GM18867 (cell line): ENCODE data around the gene APOL4.
"Not testable (repeated sequence)": the region's sequence is repeated elsewhere in the genome, so short reads cannot be mapped to it uniquely, and the experiment has no call there.

Experiments used
- ATAC-seq: cut with Tn5 transposase; IDR thresholded peaks from one replicate; pipeline ENCODE4 v1.9.1; 2021; ENCODE audit warnings: mild to moderate bottlenecking, moderate library complexity; ENCODE audit not compliant: unreplicated experiment

Gene APOL4, protein sequence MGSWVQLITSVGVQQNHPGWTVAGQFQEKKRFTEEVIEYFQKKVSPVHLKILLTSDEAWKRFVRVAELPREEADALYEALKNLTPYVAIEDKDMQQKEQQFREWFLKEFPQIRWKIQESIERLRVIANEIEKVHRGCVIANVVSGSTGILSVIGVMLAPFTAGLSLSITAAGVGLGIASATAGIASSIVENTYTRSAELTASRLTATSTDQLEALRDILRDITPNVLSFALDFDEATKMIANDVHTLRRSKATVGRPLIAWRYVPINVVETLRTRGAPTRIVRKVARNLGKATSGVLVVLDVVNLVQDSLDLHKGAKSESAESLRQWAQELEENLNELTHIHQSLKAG

DNA sequence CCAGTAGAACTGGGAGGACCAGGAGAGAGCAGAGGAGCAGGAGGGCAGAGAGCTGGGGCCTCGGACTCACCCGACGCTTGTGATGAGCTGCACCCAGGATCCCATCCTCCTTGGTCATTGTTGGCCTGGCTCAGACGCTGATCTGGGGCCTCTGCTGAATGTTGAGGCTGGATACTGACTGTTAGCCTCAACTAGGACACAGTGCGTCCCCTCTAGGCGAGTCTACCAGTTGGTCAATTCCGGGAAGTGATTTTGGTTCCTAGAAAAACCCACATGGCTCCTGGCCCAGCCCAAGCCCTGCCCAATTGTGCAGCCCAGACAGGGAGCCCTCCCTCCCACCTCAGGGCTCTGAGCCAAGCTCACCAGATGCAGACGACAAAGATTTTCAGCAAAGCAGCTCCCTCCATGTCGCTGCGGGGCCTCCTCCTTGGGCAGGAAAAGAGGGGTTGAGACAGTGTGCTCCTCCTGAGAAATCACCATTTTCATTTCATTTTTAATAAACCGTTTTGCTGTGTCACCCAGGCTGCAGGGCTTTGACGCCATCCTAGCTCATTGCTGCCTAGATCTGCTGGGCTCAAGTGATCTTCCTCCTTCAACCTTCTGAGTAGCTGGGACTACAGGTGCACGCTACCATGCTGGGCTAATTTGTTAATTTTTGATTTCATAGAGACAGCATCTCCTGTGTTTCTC lies at the start of gene APOL4:
Gene APOL4 (minus strand): TSS at position 180 of the 690 bp plus-strand sequence. CDS start 75 bp downstream, at position 105.
- ATAC-seq = no peak

DNA sequence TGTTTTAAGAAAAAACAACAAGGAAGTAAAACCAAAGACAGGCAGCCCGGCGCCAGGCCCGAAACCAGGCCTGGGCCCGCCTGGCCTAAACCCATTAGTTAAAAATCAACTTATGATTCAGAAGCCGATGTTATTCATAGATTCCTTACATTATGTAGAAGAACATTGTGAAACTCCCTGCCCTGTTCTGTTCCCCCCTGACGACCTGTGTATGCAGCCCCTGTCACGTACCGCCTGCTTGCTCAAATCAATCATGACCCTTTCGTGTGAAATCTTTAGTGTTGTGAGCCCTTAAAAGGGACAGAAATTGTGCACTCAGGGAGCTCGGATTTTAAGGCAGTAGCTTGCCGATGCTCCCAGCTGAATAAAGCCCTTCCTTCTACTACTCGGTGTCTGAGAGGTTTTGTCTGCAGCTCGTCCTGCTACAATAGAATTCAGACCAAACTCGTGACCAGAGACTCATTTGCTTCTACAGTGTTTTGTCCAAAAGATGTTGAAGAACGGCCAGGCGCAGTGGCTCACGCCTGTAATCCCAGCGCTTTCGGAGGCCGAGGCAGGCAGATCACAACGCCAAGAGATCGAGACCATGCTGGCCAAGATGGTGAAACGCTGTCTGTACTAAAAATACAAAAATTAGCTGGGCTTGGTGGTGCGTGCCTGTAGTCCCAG lies 48.8 kb upstream of the APOL4 start:
- ATAC-seq = not testable (repeated sequence)

DNA sequence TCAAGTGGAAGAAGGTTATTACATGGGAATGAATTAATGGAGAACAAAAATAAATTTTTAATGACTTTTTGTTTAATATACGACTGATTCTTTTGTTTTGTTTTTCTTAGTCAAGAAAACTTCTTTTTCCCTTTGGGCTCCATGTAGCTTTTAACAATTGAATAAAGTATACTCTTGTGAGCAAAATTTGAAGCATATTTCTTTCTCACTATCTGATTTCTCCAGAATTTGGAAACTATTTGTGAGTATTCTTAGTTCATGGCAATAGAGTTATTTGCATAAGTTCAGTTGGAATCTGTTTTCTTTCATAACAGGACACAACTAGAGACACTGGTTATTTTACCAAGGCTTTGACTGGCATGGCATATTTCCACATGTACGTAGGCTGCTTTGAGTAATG lies 47.6 kb upstream of the APOL4 start:
- ATAC-seq = no peak

DNA sequence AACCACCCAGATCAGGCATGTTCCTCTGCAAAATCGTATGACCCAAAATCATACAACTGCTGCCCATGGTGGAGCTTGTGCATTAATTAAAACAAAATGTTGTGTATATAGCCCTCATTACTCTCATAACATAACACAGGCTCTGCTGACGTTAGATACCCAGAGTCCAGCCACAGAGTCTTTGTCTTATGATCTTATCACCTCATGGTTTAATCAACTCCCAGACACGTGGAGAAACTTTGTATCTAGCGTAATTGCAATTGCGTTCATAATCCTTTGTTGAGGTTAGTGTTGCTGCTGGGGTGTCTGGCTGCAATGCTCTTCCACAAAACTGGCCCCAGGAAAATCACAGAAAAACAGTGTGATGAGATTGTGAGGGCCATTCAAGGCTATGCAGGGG lies 46.3 kb upstream of the APOL4 start:
- no peak for ATAC-seq

DNA sequence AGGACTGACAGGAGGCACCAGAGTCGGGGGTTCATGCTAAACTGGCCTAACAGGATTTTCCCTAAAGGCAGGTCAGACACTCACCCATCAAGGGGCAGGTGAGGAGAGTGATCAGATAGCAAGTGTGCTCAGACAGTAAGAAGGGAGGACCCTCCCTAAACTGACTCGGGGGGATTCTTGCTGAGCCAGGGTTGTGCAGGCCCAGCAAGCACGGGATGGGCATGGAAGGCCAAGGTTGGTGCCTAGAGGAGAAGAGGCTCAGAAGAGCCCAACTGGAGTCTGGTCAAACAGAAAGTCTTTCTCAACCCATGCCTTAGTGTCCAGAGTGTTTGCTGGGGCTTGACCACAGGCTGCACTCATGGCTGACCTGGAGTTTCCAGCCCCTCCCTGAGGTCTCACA lies 45.1 kb upstream of the APOL4 start:
- no peak for ATAC-seq

DNA sequence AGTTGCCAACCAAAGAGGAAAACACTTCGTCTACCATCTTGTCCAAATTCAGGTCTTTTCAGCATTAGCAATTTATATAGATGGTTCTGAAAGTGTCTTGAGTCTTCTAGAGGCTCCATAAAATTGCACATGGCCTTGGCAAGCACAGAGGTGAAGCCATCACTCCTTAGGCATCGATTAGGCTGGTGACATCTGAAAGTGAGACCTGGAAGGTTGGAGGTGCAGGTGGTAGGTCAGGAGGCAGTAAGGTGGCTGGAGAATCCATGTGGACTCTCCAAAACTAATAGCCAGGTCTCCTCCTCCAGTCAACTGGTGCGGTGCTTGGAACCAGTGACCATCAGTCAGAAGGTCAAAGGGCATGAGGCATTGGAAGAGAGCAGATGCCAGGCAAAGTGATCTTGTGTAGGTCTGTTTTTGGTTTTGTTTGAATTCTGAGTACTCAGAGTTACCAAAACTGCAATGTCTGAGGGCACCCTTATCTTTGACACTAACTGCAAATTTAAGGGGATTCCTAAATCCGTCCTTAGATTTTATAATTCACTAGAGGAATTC lies 44.3 kb upstream of the APOL4 start:
- no peak for ATAC-seq

DNA sequence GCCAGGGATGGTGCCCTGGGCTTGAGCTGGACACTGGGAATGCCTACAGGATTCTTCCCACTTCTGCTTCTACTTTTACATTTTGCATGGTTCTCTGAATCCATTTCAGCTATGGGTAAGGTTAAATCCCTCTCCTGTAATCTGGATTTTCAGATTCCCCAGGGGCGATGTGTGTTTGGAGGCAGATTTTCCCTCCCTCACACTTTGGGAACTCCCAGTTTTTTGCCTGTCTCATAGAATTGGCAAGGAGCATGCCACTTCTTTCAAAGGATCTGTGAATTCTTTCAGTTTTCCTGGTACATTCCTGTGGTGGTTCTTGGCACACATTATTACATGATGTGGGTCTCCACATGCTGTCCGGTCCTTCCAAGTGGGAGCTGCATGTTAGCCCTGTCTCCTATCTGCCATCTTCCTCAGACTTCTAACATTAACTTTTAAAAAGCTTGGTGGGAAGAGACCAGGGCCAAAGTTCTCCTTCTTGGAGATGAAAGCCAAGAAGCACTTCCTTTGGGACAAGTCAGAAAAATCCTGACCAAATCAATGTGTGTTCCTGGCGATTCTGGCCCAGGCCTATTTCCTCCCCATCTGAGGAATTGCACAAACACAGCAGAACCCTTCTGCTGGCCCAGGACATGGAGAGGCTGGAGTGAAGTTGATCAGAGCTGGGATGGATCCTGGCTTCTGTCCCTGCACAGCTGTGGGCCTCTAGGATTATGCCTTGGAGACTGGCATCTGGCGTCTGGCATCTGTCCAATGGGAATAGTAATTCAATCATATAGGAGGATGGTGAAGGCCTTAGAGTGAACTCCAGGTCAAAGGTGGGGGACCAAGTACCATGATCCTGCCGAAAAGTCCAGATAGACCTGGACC lies 43.1 kb upstream of the APOL4 start:
- no peak for ATAC-seq

DNA sequence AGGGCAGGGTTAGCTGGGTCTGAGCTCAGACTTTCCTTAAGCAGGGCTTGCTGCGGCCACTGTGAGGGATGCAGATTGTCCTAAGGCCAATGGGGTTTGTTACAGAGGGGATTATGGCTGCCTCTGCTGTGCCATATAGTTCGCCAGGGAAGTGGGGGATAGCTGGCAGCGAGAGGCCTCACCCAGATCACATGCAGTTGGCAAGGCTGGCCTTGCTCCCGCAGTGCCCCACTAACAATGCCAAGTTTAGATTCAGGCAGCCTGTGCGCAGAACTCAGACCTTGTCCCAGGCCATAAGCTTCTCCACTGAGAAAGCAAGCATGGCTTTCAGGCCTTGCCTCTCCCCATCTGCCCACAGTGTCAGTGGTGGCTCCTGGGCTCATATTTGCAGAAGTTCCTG lies 42.4 kb upstream of the APOL4 start:
- no peak for ATAC-seq

DNA sequence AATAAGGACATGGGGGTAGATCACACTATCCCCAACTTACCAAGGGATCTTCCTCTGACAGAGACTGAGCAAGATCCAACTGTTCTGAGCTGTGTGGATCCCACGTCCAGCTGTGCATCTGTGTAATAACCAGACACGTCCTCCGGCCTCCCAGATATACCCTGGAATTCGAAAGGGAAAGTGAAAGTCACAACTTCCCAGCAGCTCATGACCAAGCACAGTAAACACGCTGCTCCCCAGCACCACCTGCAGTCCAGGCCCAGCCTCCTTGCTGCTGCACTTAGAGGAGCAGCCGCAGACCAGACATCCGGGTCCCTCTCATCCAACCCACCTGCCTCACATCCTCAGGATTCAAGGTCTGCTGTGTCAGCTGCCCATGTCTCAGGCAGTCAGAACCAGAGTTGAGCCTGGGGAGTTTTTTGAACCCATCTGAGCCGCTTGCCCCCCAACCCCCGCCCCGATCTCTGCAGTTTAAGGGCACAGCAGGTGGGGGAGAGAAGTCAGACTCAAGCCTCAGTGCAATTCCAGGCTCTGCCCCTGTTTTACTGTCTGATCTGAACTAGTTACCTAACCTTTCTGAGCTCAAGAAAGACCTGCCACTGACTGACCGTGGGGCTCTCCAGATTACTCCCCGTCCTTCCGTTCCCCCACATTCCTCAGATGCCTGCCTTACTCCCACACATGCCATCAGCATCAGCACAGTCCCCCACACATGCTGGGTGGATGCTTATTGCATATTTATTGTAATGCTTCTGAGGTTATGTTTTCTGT lies 38.0 kb upstream of the APOL4 start, which contains the start of gene APOL2:
Gene APOL2 (minus strand): TSS at position 127 of the 771 bp plus-strand sequence. CDS start 6,365 bp downstream, outside the sequence.
- ATAC-seq = peak; percentile 88

DNA sequence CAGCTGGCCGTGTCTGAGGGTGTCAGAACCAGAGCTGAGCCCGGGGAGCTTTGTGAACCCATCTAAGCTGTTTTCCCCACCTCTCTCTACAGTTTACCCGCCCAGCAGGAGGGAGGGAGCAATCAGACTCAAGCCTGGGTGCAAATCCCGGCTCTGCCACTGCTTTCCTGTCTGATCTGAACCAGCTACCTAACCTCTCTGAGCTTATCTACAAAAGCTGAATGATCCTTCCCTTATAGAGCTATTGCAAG lies 37.5 kb upstream of the APOL4 start:
- ATAC-seq = peak; percentile 8

DNA sequence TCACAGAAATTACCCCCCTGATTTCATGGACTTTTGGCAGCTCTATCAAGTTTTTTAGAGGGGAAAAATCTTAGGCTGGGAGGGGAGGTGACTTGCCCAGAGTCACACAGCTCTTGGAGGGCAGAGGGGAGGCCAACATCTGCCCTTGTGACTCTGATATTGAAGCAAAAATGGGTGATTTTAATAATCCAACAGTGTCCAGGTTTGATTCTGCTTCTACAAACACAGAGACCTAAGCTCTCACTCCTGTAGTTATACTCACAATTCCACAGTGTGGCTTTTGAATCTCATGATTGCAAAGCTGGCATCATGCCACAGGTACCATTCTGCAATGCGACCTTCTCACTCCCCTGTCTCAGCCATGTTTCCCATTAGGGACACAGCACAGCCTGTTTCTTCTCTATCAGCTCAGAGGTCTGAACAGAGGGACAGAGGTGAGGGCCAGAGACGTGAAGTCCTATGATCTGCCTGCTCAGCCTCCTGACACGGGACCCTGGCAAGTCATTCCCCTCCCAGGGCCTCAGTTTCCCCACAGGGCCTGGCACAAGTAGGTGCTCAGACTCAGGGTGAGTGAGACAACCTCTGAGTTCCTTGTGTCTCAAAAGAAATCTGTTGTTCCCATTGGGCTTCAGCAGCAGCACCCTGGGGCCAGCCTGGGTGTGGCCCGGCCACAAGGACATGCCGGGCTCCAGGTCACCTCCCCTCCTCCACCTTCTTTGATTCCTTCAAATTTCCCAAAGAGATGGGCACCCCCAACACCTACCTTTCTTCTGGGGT lies 37.0 kb upstream of the APOL4 start:
- ATAC-seq = peak; percentile 7

DNA sequence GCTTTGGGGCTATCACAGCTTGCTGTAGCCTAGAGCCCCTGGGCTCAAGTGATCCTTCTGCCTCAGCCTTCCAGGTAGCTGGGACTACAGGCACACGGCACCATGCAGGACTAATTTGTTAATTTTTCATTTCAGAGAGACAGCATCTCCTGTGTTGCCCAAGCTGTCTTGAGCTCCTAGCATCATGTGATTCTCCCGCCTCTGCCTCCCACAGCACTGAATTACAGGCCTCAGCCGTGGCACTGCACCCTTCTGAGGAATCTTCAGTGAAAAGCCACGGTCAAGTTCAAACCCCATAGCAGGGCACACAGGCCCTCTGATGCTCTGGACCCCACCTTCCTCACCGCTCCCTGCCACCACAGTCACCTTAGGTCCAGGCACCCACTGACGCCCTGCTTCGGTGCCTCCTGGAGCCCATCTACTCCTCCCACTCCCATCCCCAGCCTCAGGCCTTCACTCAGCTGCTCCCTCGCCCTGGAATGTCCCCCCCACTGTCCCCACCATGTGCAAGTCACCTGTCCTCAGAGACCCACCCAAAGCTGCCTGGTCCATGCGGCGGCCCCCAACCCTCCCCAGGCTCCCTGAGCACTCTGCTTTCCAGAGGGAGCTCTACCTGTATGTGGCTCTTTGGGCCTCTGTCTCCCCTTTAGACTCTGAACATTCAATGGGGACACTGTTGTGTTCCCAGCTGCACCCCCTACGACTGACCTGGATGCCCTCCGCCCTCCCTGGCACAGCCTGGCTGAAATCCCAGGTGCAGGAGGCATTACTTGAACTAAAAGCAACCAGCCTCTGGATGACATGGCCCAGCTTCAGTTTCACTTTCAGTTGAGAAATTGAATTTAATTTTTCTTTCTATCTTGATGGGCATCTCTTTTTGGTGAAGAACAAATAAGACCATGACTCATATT lies 36.1 kb upstream of the APOL4 start:
- ATAC-seq = no peak

DNA sequence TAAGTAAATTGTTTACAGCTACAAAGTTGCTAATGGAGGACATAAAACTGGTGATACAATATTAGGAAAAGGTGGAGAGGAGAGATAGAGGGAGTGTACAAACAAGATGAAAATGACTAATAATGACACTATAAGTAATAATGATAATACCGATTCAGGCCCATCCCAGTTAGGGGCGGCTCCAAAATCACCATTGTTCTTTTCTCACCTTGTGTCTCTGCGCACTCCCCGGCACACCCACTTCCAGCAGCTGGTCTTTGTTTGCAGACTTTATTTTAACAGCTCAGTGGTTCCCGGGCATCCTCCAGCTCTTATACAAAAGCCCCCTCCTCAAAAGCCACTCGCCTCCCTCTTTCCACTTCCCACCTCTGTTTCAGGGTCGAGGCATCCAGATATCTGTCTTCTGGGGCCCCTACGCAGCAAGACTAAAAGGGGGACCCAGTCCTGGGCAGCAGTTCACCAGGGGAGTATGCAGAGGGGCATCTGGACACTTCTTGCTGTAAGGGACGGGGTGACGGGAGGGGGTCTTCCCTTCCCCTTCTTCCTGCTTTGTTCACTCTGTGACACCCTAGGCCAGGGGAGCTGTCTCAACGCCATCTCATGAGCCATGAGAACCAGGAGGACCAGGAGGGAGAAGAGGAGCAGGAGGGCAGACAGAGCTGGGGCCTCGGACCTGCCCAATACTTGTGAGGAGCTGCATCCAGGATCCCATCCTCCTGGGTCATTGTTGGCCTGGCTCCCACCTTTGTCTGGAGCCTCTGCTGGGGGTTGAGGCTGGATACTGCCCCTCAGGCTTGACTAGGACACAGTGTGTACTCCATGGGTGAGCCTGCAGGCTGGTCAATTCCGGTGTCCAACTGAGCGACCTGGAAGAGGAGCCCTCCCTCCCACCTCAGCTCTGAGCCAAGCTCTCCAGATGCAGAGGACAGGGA lies 35.0 kb upstream of the APOL4 start:
- no peak for ATAC-seq

DNA sequence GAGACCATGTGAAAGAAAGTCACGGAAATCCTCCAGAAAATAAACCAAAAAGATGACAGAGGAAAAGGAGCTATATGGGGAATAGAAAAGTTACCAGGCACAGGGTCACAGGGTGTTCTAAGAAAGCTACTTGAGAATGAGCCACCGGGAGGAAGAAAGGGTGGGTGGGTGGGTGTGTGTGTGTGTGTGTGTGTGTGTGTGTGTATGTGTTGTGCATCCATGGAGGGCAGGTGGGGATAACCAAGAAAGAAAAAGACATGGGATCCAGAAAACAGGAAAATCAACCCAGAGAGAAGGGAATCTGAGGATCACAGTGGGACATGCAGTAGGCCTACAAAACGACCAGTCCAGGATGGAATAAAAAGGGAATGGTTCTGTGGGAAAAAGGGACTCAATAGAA lies 34.0 kb upstream of the APOL4 start:
- ATAC-seq = no peak

DNA sequence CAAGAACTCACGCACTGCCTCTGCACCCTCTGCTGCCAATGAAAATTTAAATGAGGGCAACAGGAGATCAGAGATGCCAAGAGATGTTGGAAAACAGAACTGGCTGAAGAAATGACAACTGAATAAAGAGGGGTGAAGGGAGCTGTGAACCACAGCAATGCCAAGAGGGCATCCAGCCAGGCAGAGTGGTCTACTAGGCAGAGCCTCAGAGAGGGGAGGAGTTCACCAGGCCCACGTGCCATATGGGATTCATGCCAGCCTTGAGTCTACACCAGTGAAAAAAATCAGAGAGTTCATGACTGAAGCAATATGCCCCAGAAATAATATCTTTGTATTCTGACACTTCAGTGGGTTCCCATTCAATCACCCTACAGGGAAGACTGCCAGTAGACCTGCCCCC lies 33.3 kb upstream of the APOL4 start:
- ATAC-seq = no peak

DNA sequence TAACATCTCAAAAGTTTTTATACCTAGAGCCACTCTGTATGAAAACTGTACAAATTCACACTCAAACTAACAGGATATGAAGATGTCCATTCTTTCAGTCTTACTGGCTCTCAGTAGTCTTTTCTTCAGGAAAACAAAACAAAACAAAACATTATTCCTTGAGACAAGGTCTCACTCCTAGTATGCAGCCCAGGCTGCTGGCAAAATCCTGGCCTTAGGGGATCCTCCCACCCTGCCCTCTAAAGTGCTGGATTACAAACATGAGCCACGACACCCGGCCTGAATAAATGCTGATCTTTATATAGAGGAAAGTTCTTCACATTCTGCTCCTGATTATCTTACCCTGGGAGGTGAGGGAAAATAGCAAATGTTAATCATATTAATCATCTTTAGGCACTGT lies 32.6 kb upstream of the APOL4 start:
- ATAC-seq = no peak

DNA sequence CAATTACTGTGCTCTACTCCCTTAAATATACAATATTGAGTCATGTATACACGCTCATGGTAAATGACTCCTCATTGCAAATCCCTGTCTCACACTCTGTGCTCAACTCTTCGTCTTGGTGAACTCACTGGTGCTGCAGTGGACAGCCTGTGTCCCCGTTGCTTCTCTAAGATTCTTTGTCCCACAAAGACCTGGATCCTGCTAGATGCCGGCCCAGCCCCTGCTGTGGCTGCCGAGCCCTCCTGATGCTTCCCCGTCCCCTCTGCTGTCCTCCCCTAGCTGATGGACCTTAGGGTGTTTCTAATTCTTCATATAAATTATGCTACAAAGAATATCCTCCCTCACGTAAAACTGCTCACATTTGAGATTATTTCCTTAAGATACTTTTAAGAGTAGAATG lies 32.2 kb upstream of the APOL4 start:
- no peak for ATAC-seq
